Measurements from ENCODE around the gene CHMP1B.
A peak's percentile ranks its signal among the peaks of the same experiment; 100 is the strongest.
"Not testable (repeated sequence)": the region's sequence is repeated elsewhere in the genome, so short reads cannot be mapped to it uniquely, and the experiment has no call there.

CHMP1B gene

GRCh38 chr18:11842562-11842961, 8.7 kb upstream of the CHMP1B start:
- no peak for DNase-seq

GRCh38 chr18:11844436-11844835, 6.8 kb upstream of the CHMP1B start:
- DNase-seq, result no peak

GRCh38 chr18:11845654-11846053, 5.6 kb upstream of the CHMP1B start:
- no peak for DNase-seq

- DNase-seq, result no peak
These were observed 3.4 kb upstream of the CHMP1B start for GRCh38 chr18:11847811-11848210.

GRCh38 chr18:11849279-11849678, 1.9 kb upstream of the CHMP1B start:
- no peak for DNase-seq

GRCh38 chr18:11849841-11850634, 1.2 kb upstream of the CHMP1B start:
- DNase-seq, result peak; percentile 52

GRCh38 chr18:11850821-11851145, 430 bp upstream of the CHMP1B start:
- DNase-seq, result peak; percentile 78

GRCh38 chr18:11851806-11852337, 659 bp downstream of the CHMP1B start:
- peak; percentile 37 for DNase-seq

GRCh38 chr18:11854554-11854953, 3.3 kb downstream of the CHMP1B start:
- not testable (repeated sequence) for DNase-seq

GRCh38 chr18:11857177-11857887, 6.1 kb downstream of the CHMP1B start:
- no peak for DNase-seq

GRCh38 chr18:11859282-11859830, 8.1 kb downstream of the CHMP1B start:
- DNase-seq, result no peak

- DNase-seq, result no peak
These were observed 8.7 kb downstream of the CHMP1B start for GRCh38 chr18:11859903-11860407.

GRCh38 chr18:11860594-11861450, 9.6 kb downstream of the CHMP1B start:
- DNase-seq, result no peak

GRCh38 chr18:11861583-11862288, 10.5 kb downstream of the CHMP1B start:
- no peak for DNase-seq

GRCh38 chr18:11862468-11863137, 11.4 kb downstream of the CHMP1B start:
- DNase-seq, result no peak

- DNase-seq, result no peak
These were observed 13.3 kb downstream of the CHMP1B start for GRCh38 chr18:11864471-11864870.

GRCh38 chr18:11865071-11865470, 13.9 kb downstream of the CHMP1B start:
- DNase-seq, result no peak

- DNase-seq, result no peak
These were observed 15.1 kb downstream of the CHMP1B start for GRCh38 chr18:11866329-11866728.

- no peak for DNase-seq
These were observed 15.6 kb downstream of the CHMP1B start for GRCh38 chr18:11866764-11867163.

- DNase-seq, result no peak
These were observed 17.0 kb downstream of the CHMP1B start for GRCh38 chr18:11868230-11868629.

GRCh38 chr18:11871501-11871900, 20.3 kb downstream of the CHMP1B start:
- peak; percentile 26 for DNase-seq

All from CD4-positive, alpha-beta T cell treated with Interleukin-4 for 4 hours (primary cell).